Suprapubic skin (tissue), 4 donors: ENCODE measurements around the gene PPP2R2C. TPM values are rescaled to one million over a fixed set of nuclear protein-coding genes. Genes with fewer than 3 reads are reported as not detected.

Experiments
- DNase-seq, 2 donors: peaks; one replicate each; pipeline ENCODE4 v3.0.0-alpha.2; 2019; ENCODE audit warnings: low spot score in 2 of 2
- H3K27ac ChIP-seq: fragments of 200-600 bp; sonication (generic); one replicate; pipeline ENCODE4 v1.5.1; 2019
- H3K27me3 ChIP-seq: fragments of 200-600 bp; sonication (generic); one replicate; pipeline ENCODE4 v1.5.1; 2019
- H3K36me3 ChIP-seq: fragments of 200-600 bp; sonication (generic); one replicate; pipeline ENCODE4 v1.5.1; 2019
- H3K4me1 ChIP-seq: fragments of 200-600 bp; sonication (generic); one replicate; pipeline ENCODE4 v1.5.1; 2019
- H3K4me3 ChIP-seq: fragments of 200-600 bp; sonication (generic); one replicate; pipeline ENCODE4 v1.5.1; 2019; ENCODE audit warnings: mild to moderate bottlenecking
- H3K9me3 ChIP-seq: fragments of 200-600 bp; sonication (generic); one replicate; pipeline ENCODE4 v1.5.1; 2019
- EP300 ChIP-seq: sonication (generic); formaldehyde crosslinking; IDR thresholded peaks from one replicate; pipeline ENCODE4 v1.6.1; 2017; ENCODE audit warnings: antibody characterized with exemption
- POLR2A ChIP-seq, 2 donors: fragments of 450-650 bp; IDR thresholded peaks; one replicate each; pipeline ENCODE4 v1.6.1; 2017; ENCODE audit warnings: antibody characterized with exemption in 2 of 2, mild to moderate bottlenecking in 2 of 2, moderate library complexity in 2 of 2
- POLR2AphosphoS5 ChIP-seq, 3 donors: sonication (generic); formaldehyde crosslinking; IDR thresholded peaks; one replicate each; pipeline ENCODE4 v1.6.1; 2017; ENCODE audit warnings: antibody characterized with exemption in 3 of 3
- WGBS: methylation state at CpG from one replicate; pipeline ENCODE4 v1.1.5; 2018; 5-methylcytosine and 5-hydroxymethylcytosine counted together
- total RNA-seq, 4 donors: library from RNA; depleted of rRNA; stranded (reverse); fragments of >200 nt; gene quantifications; one replicate each; pipeline ENCODE4 v1.1.0, GENCODE V29; 2016
- TF ChIP-seq, protein P1 (sequence below), 2 donors: fragments of 200-600 bp in 1 of 2; fragments of 450-650 bp in 1 of 2; sonication (generic) in 1 of 2; IDR thresholded peaks; one replicate each; pipeline ENCODE4 v1.5.1; 2016 to 2019; ENCODE audit warnings: antibody characterized with exemption in 2 of 2, mild to moderate bottlenecking in 1 of 2, moderate library complexity in 1 of 2

PPP2R2C gene
- total RNA-seq, 4 donors from 2014 or later: 42.5 to 81.5 (median 61.0) TPM

DNA sequence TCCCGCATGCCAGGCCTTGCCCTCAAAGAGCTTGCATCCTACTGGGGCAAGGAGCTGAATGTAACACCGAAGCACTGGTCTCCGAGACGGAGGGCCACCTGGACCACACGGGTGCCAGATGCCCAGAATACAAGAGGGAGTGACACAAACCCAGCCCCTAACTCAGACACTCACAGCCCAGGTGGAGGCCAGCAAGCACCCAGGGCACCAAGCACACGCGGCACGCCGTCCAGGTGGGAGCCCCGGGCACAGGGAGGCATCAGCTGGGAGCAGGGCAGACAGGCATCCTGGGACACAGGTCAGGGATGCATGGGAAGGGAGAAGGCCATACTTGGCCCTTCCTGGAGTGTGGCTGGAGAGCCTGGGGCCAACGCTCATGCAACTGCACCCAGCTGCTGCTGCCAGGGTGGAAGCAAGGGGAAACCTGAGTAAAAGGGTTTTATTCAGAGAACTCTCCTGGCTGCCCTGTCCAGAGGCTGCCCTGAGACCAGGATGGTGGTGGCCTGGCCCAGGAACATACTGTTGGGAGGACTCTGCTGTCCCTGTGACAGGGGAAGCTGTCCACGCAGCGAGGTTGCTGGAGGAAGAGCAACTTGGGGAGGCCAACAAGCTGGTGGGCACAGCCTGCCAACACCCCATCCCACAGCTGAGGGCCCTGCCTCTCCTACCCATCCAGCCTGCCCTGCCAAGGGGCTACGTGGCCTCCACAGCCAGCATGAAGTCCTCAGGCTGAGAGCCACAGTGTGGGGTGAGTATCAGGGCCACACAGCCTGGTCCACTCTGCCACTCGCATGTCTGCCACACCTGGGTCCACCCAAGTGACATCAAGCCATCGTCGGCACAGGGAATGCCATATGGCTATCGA, 22.2 kb upstream of the PPP2R2C start:
- Histone ChIP-seq H3K4me1 (peaks cover 11% of the 10 kb centered on the region), H3K36me3 (no peaks in the 10 kb centered on the region), H3K27me3 (peaks cover 46% of the 10 kb centered on the region), H3K9me3 (no peaks in the 10 kb centered on the region), H3K27ac (no peak overlapping the region), H3K4me3 (no peak overlapping the region)
- WGBS: 53% methylated on average over 5 of the region's 18 CpGs
- TF ChIP-seq POLR2AphosphoS5 (IDR thresholded peaks at IDR 0.05) (no peak), EP300 (no peak)
- TF ChIP-seq, protein P1, sequence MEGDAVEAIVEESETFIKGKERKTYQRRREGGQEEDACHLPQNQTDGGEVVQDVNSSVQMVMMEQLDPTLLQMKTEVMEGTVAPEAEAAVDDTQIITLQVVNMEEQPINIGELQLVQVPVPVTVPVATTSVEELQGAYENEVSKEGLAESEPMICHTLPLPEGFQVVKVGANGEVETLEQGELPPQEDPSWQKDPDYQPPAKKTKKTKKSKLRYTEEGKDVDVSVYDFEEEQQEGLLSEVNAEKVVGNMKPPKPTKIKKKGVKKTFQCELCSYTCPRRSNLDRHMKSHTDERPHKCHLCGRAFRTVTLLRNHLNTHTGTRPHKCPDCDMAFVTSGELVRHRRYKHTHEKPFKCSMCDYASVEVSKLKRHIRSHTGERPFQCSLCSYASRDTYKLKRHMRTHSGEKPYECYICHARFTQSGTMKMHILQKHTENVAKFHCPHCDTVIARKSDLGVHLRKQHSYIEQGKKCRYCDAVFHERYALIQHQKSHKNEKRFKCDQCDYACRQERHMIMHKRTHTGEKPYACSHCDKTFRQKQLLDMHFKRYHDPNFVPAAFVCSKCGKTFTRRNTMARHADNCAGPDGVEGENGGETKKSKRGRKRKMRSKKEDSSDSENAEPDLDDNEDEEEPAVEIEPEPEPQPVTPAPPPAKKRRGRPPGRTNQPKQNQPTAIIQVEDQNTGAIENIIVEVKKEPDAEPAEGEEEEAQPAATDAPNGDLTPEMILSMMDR (IDR thresholded peaks at IDR 0.05): no peak
- DNase-seq: no peak

DNA sequence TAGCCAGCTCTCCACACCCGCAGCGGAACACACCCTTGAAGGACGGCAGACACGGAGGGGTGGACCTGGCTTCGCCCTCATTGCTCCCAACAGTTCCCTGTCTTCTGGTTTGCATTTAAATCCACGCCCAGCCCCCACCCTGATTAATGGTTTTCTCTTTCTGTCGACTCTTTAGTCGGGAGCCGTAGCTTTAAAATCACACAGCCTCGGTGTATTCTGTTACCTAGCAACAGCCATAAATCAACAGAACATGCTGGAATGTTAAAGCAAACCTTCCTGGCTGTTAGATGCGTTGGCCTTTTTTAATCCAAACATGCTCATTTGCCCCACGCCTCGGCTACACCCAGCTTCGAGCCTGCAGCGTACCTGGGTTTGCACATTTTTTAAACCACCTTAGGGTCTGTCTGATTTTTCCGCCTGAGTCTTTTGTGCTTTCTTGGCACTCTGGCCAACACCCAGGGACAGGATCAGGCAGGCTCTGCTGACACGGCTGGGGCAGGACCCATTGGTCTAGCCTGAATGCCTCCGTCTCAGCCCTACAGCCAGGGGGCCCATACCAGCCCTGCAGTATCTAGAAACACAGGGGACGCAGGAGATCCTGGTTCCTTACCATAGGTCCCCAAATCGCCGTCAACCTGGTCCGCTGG, 21.4 kb upstream of the PPP2R2C start:
- no peaks in the 10 kb centered on the region for H3K9me3 ChIP-seq
- H3K27ac ChIP-seq: no peak overlapping the region
- H3K4me3 ChIP-seq: peak overlapping the region; percentile 28
- H3K36me3 ChIP-seq: no peaks in the 10 kb centered on the region
- DNase-seq: peak in 1 of 2 donors; percentile 67
- TF ChIP-seq, protein P1 (IDR thresholded peaks at IDR 0.05): no peak
- TF ChIP-seq POLR2A (IDR thresholded peaks at IDR 0.05): no peak
- no peak for TF ChIP-seq POLR2AphosphoS5 (IDR thresholded peaks at IDR 0.05)
- no peak for TF ChIP-seq EP300
- H3K27me3 ChIP-seq: peaks cover 45% of the 10 kb centered on the region
- WGBS: 11% methylated on average over 18 of the region's 22 CpGs
- H3K4me1 ChIP-seq: peaks cover 11% of the 10 kb centered on the region

DNA sequence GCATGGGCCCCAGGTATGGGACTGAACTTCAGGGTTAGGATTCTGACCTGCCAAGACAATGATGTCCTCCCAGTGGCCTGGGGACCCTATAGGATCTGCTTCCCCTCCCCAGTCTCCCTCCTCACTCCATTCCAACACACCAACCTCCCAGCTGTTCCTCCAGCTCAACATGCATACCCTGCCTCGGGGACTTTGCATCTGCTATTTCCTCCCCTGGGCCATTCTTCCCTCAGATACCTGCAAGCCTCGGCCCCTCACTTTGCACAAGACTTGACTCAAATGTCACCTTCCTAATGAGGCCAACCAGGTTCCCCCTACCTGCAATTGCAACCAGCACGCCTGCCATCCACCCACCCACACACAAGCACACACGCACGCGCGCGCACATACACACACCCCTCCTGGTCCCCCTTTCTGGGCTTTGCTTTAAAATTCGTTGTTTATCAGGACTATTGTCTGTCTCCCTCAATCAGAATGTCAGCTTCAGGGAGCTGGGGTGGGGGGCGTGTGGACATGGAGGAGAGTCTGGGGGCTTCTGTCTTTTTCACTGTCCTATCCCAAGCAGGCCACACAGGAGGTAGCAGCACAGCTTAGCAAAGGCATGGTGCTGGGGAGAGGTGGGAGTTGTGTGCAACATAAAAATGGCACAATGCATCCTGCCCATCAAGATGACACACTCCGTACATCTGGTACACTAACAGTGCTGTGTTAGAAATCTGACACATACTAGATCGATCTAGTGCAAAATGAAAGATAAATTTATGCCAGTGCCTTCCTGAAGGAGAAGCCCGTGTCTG, 20.6 kb upstream of the PPP2R2C start:
- peak overlapping the region; percentile 28 for H3K4me3 ChIP-seq
- peak in 1 of 2 donors; percentile 44 for DNase-seq
- H3K27ac ChIP-seq: no peak overlapping the region
- H3K9me3 ChIP-seq: no peaks in the 10 kb centered on the region
- 40% methylated on average over 13 of the region's 13 CpGs for WGBS
- no peak for TF ChIP-seq POLR2A (IDR thresholded peaks at IDR 0.05)
- no peak for TF ChIP-seq POLR2AphosphoS5 (IDR thresholded peaks at IDR 0.05)
- TF ChIP-seq, protein P1 (IDR thresholded peaks at IDR 0.05): no peak
- TF ChIP-seq EP300: no peak
- peaks cover 11% of the 10 kb centered on the region for H3K4me1 ChIP-seq
- peaks cover 44% of the 10 kb centered on the region for H3K27me3 ChIP-seq
- no peaks in the 10 kb centered on the region for H3K36me3 ChIP-seq

DNA sequence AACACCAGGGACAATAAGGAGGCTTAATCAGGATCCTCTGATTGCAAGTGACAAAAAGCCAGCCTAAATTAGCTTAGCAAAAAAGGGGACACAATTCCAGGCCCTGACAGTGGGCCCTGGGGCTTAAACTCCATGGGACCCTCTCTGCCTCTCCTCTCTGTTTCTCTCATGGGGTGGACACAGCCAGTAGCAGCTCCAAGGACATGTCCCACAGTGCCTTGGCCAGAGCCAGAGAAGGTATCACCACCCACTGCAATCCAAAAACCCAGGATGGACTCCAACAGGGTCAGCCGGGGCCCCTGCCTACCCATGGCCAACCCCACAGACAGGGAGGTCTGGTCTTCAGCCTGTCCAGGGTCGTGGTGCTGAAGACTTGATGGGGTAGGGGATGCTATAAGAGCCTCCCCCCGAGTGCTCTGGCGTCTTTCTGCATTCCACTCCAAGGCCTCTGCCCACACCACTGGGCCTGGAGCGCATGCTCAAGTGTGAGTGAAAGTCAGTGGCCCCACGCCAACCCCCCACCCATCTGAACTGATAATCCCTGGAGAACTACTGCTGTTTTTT, 19.7 kb upstream of the PPP2R2C start:
- peaks cover 44% of the 10 kb centered on the region for H3K27me3 ChIP-seq

More for the DNA sequence above, 19.7 kb upstream of the PPP2R2C start:
- TF ChIP-seq EP300 (no peak), POLR2A (IDR thresholded peaks at IDR 0.05) (no peak)
- TF ChIP-seq, protein P1 (IDR thresholded peaks at IDR 0.05): no peak
- Histone ChIP-seq H3K4me1 (peaks cover 11% of the 10 kb centered on the region), H3K27ac (no peak overlapping the region), H3K4me3 (no peak overlapping the region), H3K36me3 (no peaks in the 10 kb centered on the region), H3K9me3 (peaks cover 4% of the 10 kb centered on the region)
- 82% methylated on average over 6 of the region's 6 CpGs for WGBS
- peak in 1 of 2 donors; percentile 45 for DNase-seq
